ENCODE results near the gene MYBPC1. TPM values are rescaled to one million over a fixed set of nuclear protein-coding genes. Genes with fewer than 3 reads are reported as not detected.
A peak's percentile ranks its signal among the peaks of the same experiment; 100 is the strongest.
"Not testable (repeated sequence)": the region's sequence is repeated elsewhere in the genome, so short reads cannot be mapped to it uniquely, and the experiment has no call there.

MYBPC1 gene
- total RNA-seq, 2 experiments from 2014 or later: not detected

DNA sequence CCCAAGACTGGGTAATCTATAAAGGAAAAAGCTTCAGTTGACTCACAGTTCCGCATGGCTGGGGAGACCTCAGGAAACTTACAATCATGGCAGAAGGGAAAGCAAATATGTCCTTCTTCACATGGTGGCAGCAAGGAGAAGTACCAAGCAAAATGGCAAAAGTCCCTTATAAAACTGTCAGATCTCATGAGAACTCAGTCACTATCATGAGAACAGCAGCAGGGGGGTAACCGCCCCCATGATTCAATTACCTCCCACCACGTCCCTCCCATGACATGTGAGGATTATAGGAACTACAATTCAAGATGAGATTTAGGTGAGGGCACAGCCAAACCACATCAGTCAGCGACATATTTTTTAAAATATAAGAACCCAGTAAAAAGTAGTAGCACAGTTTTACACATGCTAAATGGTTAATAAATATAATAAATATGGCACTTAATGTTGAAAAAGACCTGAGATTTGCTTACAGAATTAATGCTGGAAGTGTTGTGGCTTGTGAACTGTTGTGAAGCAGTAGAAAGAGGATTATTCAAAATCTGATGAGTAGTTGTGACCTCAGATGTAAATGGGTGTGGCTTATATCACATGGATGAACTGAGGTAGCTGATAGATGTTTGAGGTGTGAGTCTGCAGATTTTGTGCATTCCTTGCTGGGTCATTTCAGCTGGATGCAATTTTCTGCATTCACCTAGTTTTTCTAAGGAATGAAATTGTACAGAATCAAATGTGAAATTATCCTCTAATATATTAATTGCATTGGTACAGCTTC is 55.8 kb downstream of the MYBPC1 start:
- Mint-ChIP-seq H3K4me1 (no peaks in the 10 kb centered on the region), H3K27ac (no peak overlapping the region), H3K36me3 (ENCODE audit: low read depth) (no peaks in the 10 kb centered on the region), H3K4me3 (no peak overlapping the region), H3K9me3 (no peaks in the 10 kb centered on the region), H3K27me3 (peaks cover 38% of the 10 kb centered on the region)
- POLR2A ChIA-PET: no interaction called here
- CTCF ChIA-PET: no interaction called here
- DNase-seq: no peak

DNA sequence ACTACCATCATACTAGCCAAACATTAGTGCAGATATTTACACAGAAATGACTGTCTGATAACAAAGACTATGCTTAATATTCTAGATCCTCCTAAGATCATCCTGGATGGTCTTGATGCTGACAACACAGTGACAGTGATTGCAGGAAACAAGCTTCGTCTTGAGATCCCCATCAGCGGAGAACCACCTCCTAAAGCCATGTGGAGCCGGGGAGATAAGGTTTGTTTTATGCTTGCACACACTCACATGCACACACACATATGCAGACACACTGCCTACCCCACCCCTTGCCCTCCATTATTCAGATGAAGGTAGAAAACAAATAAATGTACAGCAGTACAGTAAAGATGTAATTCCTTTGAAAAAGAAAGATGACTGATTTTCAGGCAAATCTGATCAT is 58.3 kb downstream of the MYBPC1 start:
- DNase-seq: no peak
- Mint-ChIP-seq H3K27ac (no peak overlapping the region), H3K4me3 (no peak overlapping the region), H3K36me3 (ENCODE audit: low read depth) (no peaks in the 10 kb centered on the region), H3K27me3 (peaks cover 31% of the 10 kb centered on the region), H3K4me1 (no peaks in the 10 kb centered on the region), H3K9me3 (no peaks in the 10 kb centered on the region)
- ChIA-PET CTCF (no interaction called here), POLR2A (no interaction called here)

DNA sequence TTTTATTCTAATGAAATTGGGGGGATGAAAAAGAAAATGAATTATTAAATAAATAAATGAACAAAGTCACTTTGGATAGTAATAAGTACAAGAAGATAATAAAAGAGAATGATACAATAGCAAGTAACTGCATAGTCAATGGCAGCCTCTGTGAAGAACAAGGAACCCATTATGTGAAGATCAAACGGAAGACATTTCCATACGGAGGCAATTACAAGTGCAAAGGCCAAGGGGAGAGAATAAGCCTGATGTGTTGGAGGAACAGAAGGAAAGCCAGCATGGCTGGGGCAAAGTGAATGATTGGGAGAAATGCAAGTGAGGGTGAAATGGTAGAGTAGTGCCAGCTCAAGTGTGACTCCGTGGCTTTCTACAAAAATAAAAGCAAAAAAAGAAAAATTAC is 58.7 kb downstream of the MYBPC1 start:
- no peaks in the 10 kb centered on the region for H3K4me1 Mint-ChIP-seq
- no peaks in the 10 kb centered on the region for H3K9me3 Mint-ChIP-seq
- H3K36me3 Mint-ChIP-seq (ENCODE audit: low read depth): no peaks in the 10 kb centered on the region
- ChIA-PET CTCF (interaction anchor here (0.6 kb wide), 1 partner anchor 234 kb away, joined by 5 read pairs; no protein-coding TSS in a partner anchor), POLR2A (no interaction called here)
- DNase-seq: no peak
- no peak overlapping the region for H3K27ac Mint-ChIP-seq
- H3K4me3 Mint-ChIP-seq: no peak overlapping the region
- peaks cover 35% of the 10 kb centered on the region for H3K27me3 Mint-ChIP-seq

DNA sequence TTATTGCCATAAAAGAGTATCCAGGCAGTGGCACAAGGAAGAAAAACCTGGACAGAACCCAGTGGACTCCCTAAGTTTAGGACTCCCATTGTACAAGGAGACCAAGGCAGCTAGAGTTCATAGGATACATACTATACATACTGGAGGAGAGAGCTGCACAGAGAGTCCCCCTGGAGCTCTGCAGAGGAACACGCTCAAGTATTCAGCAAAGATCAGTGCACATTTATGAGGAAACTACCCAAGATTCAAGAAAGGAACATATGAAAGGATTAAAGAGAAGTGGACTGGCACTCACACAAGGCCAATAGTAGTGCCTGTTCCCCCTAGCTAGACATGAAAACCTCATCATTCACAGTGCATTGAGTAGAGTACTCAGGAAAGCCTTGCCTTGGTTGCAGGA is 59.7 kb downstream of the MYBPC1 start:
- POLR2A ChIA-PET: no interaction called here

DNA sequence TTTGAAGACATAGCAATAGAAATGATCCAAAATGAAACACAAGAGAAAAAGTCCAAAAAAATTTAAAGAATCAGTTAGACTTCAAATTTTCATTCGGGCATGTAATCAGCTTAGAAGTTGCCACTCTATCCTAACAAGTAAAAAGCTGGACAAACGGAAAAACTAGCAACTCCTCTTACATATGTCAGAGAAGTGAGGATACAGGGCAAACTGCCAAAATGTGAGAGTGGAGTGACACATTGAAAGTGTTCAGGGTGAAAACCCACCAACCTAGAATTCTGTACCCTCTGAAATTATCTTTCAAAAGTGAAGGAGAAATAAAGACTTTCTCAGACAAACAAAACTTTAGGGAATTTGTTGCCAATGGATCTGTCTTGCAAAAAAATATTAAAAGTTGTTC is 60.6 kb downstream of the MYBPC1 start:
- ChIA-PET CTCF (interaction anchor here (1.2 kb wide), 1 partner anchor 52 kb away, joined by 3 read pairs; no protein-coding TSS in a partner anchor), POLR2A (no interaction called here)
- Mint-ChIP-seq H3K27ac (no peak overlapping the region), H3K4me1 (no peaks in the 10 kb centered on the region), H3K27me3 (peaks cover 37% of the 10 kb centered on the region), H3K36me3 (ENCODE audit: low read depth) (no peaks in the 10 kb centered on the region), H3K9me3 (no peaks in the 10 kb centered on the region), H3K4me3 (no peak overlapping the region)
- DNase-seq: no peak

More for the DNA sequence above, 59.7 kb downstream of the MYBPC1 start:
- no peak overlapping the region for H3K4me3 Mint-ChIP-seq
- no peaks in the 10 kb centered on the region for H3K9me3 Mint-ChIP-seq
- peaks cover 36% of the 10 kb centered on the region for H3K27me3 Mint-ChIP-seq
- no peaks in the 10 kb centered on the region for H3K36me3 Mint-ChIP-seq (ENCODE audit: low read depth)
- no peak for DNase-seq
- H3K4me1 Mint-ChIP-seq: no peaks in the 10 kb centered on the region
- CTCF ChIA-PET: interaction anchor here (0.6 to 1.2 kb wide), 2 partner anchors 53 to 235 kb away, joined by 3 to 5 read pairs; no protein-coding TSS in a partner anchor
- no peak overlapping the region for H3K27ac Mint-ChIP-seq

DNA sequence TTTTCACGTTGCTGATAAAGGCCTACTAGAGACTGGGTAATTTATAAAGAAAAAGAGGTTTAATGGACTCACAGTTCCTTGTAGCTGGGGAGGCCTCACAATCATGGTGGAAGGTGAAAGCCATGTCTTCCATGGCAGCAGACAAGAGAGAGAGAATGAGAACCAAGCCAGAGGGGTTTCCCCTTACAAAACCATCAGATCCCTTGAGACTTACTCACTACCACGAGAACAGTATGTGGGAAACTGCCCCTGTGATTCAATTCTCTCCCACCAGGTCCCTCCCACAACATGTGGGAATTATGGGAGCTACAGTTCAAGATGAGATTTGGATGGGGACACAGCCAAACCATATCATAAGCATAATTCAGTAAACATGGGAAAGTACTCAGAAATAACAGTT is 65.9 kb downstream of the MYBPC1 start:
- H3K27ac Mint-ChIP-seq; DNase-seq; H3K4me3 Mint-ChIP-seq; H3K36me3 Mint-ChIP-seq (ENCODE audit: low read depth); H3K9me3 Mint-ChIP-seq; POLR2A ChIA-PET; CTCF ChIA-PET; H3K4me1 Mint-ChIP-seq: not testable (repeated sequence)
- peaks cover 21% of the 10 kb centered on the region for H3K27me3 Mint-ChIP-seq

DNA sequence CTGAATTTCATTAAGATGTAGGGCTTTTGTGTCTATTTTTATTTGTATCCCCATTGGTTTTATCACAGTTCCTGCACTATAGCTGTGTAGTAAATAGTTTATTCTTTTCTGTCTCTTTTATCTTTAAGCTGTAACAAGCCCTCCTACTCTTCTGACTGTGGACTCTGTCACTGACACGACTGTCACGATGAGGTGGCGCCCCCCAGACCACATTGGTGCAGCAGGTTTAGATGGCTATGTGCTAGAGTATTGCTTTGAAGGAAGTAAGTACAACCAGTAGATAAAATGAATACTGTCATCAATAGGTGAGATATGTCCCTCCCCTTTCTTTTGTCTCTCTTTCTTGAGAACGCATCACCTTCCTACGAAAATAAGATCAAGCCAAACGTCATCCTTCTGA is 68.5 kb downstream of the MYBPC1 start:
- ChIA-PET POLR2A (no interaction called here), CTCF (no interaction called here)
- Mint-ChIP-seq H3K27ac (no peak overlapping the region), H3K36me3 (ENCODE audit: low read depth) (no peaks in the 10 kb centered on the region), H3K9me3 (no peaks in the 10 kb centered on the region), H3K4me1 (no peaks in the 10 kb centered on the region), H3K4me3 (no peak overlapping the region), H3K27me3 (peaks cover 29% of the 10 kb centered on the region)
- DNase-seq: no peak

DNA sequence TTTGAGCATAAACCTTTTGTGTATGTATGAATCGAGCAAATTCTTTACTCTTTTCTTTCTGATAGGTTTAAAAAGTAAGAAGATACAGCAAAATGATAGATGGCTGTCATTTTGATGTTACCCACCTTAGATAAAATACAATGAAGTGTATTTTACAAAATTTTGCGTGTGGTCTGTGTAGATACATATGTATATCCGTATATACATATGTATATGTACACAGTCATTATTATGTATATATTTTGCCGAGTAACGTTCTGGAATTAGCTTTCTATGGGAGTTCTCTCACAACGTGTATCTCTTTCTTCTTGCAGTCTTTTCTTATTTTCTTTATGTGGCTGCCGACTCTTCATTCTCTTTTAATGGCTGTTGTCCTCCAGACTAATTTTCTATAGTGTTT is 70.2 kb downstream of the MYBPC1 start:
- ChIA-PET CTCF (no interaction called here), POLR2A (no interaction called here)
- Mint-ChIP-seq H3K27me3 (peaks cover 22% of the 10 kb centered on the region), H3K4me1 (peaks cover 2% of the 10 kb centered on the region), H3K36me3 (ENCODE audit: low read depth) (no peaks in the 10 kb centered on the region), H3K27ac (no peak overlapping the region), H3K9me3 (no peaks in the 10 kb centered on the region), H3K4me3 (no peak overlapping the region)
- DNase-seq: no peak

DNA sequence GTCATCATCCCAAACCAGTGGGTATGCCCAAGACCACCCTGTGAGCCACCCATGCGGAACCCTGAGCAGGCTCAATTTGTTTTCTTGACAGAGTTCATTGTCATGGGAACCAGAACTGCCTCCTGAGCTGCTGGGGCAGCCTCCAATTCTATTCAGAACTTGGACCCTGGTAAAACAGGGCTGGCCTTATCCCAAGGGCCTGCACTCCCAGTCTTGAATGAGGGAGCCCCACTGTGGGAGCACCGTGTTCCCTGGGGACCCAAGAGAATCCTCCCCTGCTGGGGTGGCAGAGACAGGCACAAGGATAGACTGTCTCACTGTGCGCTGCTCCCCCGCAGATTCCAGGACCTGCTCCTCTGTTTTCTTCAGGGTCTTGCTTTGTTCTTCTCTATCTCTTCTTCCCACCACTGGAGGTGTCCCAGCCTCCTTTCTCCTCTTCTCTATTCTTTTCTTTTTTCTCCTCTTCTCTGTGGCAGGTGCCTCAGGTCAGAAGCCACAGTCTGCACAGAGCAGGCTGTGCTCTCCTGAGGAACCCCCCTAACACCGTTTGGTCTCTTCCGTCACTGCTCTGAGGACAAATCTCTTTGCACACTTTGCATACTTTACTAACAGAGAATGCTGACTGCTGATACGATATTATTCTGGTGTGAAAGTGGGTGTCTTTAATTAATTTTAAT is 71.4 kb downstream of the MYBPC1 start:
- POLR2A ChIA-PET: no interaction called here
- H3K27me3 Mint-ChIP-seq: peaks cover 21% of the 10 kb centered on the region
- H3K9me3 Mint-ChIP-seq: no peaks in the 10 kb centered on the region
- no peak overlapping the region for H3K4me3 Mint-ChIP-seq
- no peaks in the 10 kb centered on the region for H3K36me3 Mint-ChIP-seq (ENCODE audit: low read depth)
- no peak for DNase-seq
- CTCF ChIA-PET: no interaction called here
- H3K4me1 Mint-ChIP-seq: peaks cover 13% of the 10 kb centered on the region
- H3K27ac Mint-ChIP-seq: no peak overlapping the region

DNA sequence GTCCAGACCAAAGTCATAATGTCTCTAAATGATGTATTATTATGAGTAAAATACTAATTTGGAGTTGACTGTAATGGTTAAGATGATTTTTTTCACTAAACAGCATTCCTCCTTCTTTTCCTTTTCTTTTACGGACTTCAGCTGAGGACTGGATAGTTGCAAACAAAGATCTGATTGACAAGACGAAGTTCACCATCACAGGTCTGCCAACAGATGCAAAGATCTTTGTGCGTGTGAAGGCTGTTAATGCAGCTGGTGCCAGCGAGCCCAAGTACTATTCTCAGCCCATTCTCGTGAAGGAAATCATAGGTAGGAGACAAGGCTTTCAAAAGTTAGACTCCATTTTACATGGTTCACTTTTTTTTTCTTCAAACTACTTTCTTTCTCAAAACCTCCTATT is 72.8 kb downstream of the MYBPC1 start:
- no peaks in the 10 kb centered on the region for H3K36me3 Mint-ChIP-seq (ENCODE audit: low read depth)

DNA sequence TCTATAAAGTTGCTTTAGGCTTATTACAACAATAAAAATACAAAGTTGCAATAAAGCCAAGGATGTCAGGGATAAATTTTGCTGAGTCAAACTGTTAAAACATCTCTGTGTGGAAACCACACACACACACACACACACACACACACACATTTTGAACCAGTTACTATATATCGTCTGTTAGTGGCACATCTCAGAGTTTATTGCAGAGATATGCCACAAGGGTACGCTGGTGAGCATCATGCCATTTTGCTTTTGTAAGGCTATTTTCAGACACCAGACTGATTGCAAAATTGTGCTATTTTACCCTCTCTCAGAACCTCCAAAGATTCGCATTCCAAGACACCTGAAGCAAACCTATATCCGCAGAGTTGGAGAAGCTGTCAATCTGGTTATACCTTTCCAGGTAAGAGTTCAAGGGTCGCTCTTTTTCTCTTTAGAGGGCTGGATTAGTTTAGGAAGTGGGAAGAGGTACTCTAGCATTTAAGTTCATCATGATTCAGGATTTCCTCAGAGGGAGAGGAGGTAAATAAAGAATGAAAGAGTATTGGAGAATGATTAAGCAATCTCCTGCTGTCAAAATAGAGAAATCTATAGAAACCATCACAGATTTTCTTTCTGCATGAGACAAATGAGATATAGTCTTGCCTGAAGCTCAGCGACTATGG is 75.4 kb downstream of the MYBPC1 start:
- Mint-ChIP-seq H3K9me3 (no peaks in the 10 kb centered on the region), H3K27ac (no peak overlapping the region), H3K4me3 (no peak overlapping the region), H3K36me3 (ENCODE audit: low read depth) (no peaks in the 10 kb centered on the region), H3K4me1 (peaks cover 26% of the 10 kb centered on the region), H3K27me3 (peaks cover 16% of the 10 kb centered on the region)
- ChIA-PET POLR2A (no interaction called here), CTCF (no interaction called here)
- peak; percentile 60 for DNase-seq

More for the DNA sequence above, 72.8 kb downstream of the MYBPC1 start:
- DNase-seq: no peak
- Mint-ChIP-seq H3K4me3 (no peak overlapping the region), H3K27ac (no peak overlapping the region), H3K4me1 (peaks cover 26% of the 10 kb centered on the region), H3K9me3 (no peaks in the 10 kb centered on the region), H3K27me3 (peaks cover 21% of the 10 kb centered on the region)
- ChIA-PET CTCF (interaction anchor here (1.1 kb wide), 1 partner anchor 52 kb away, joined by 3 read pairs; no protein-coding TSS in a partner anchor), POLR2A (no interaction called here)

DNA sequence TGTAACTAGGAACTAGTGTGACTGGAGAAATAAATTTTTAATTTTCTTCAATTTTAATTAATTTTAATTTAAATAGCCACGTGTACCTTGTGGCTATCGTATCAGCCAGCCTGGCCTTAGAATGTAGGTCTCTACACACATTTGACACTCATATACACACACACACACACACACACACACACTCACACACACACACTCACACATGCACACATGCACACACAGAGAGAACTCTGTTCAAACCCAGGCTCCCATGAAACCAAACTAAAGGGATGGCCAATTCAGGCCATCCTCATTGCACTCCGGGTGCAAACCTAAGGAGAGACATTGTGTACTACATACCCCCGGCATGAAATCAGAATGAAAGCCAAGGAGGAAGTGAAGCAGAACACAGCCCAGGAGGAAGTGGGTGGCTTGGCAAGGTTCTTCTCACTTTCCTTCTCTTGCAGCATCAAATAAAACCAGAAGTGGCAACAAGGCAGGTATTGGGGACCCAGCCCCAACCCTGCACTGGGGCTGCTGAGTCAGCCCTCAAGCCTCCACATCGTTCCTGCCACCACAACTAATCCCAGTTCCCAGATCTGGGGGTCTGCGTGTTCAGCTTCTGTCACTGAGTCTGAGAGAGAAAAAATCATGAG is 76.5 kb downstream of the MYBPC1 start:
- ChIA-PET CTCF (no interaction called here), POLR2A (no interaction called here)

DNA sequence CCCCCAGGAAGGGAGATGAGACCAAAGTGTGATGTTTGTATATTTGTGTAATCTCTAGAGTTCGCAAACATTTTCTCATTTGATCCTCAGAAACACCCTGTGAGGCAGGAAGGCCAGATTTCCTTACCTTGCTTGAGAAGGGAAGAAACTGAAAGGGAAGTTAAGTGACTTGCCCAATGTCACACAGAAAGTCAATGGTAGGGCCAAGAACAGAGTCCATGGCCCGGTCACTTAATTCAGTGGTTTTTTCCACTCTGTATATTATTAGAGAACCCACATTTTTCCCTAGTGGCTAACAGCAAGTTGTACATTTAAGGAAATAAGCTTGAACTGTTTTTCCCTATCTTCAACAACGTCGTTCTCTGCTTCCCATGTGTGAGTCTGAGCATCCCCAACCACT is 77.1 kb downstream of the MYBPC1 start:
- Mint-ChIP-seq H3K27ac (peak overlapping the region; percentile 91), H3K9me3 (no peaks in the 10 kb centered on the region), H3K4me3 (peak overlapping the region; percentile 52), H3K36me3 (ENCODE audit: low read depth) (no peaks in the 10 kb centered on the region), H3K4me1 (peaks cover 26% of the 10 kb centered on the region), H3K27me3 (peaks cover 7% of the 10 kb centered on the region)
- POLR2A ChIA-PET: no interaction called here
- DNase-seq: no peak
- CTCF ChIA-PET: interaction anchor here (0.8 kb wide), 1 partner anchor 1068 kb away, joined by 3 read pairs; no protein-coding TSS in a partner anchor

More for the DNA sequence above, 76.5 kb downstream of the MYBPC1 start:
- H3K27ac Mint-ChIP-seq: peak overlapping the region; percentile 91
- H3K27me3 Mint-ChIP-seq: peaks cover 11% of the 10 kb centered on the region
- no peaks in the 10 kb centered on the region for H3K36me3 Mint-ChIP-seq (ENCODE audit: low read depth)
- H3K4me3 Mint-ChIP-seq: peak overlapping the region; percentile 52
- peaks cover 26% of the 10 kb centered on the region for H3K4me1 Mint-ChIP-seq
- H3K9me3 Mint-ChIP-seq: no peaks in the 10 kb centered on the region
- peak; percentile 60 for DNase-seq

Data from activated CD4-positive, alpha-beta T cell treated with anti-CD3 and anti-CD28 coated beads, Interleukin-2, amount 10 ng/mL, durations not matched to agents 7 days and 5 days (primary cell).